ENCODE measurements around the gene OTOP2. TPM values are rescaled to one million over a fixed set of nuclear protein-coding genes. Genes with fewer than 3 reads are reported as not detected.

Gene OTOP2
- polyA plus RNA-seq, 3 donors: 0.05 TPM; not detected in 2

DNA sequence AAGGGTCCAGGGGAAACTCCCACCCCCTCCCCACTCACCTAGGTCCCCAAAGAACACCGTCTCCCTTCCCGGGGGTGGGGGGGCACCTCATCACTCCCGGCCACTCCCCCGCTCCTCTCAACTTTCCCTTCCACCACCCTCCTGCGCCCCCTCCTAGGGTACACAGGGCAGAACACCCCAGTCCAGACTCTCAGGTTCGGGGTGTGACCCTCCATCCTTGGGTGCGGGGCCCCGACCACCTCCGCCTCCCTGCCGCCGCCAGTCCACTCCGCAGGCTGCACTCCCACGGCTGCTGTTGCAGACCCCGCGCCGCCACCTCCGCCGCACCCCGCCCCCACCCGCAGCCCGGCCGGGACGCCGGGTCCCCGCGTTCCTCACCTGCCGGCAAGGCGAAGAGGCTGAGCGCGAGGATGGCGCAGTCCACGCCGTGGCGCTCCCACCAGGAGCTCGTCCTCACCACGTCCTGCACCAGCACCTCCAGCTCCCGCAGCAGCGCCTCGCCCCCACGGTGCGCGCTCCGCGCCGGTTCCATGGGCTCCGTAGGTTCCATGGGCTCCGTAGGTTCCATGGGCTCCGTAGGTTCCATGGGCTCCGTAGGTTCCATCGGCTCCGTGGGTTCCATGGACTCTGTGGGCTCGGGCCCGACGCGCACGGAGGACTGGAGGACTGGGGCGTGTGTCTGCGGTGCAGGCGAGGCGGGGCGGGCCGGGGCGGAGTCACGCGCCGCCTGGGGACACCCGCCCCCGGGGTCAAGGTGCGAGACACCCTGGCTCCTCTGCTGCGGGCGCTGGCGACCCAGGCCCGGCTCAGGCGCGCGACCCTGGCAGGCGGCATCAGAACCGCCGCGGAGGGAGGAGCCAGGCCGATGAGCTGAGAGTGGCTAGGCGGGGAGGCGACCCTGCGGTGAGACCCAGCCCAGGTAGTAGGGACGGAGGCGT lies 30.8 kb upstream of the OTOP2 start, which contains the start of gene FADS6:
FADS6 (minus strand) TSS at position 660 of the 938 bp plus-strand sequence; CDS start at position 622, 38 bp downstream.
- Histone ChIP-seq H4K20me1 (ENCODE audit: insufficient read depth, low read length) (no peaks in the 10 kb centered on the region), H3K36me3 (replicated peaks in 1 of 2; ENCODE audit: control insufficient read depth in 1 of 2, insufficient read depth in 2 of 2, low read length in 2 of 2) (no peaks in the 10 kb centered on the region), H3K27me3 (ENCODE audit: control insufficient read depth in 2 of 2, insufficient read depth in 2 of 2, low read length in 2 of 2) (peaks cover 26 to 53% of the 10 kb centered on the region in 2 donors), H3K27ac (ENCODE audit: low read depth in 1 of 2, low read length in 2 of 2) (no peak within 1 kb of the TSS), H3K9me3 (replicated peaks in 1 of 2; ENCODE audit: control insufficient read depth in 1 of 2, insufficient read depth in 1 of 2, low read length in 2 of 2) (peaks cover 0 to 18% of the 10 kb centered on the region in 2 donors), H3K9ac (ENCODE audit: insufficient read depth, low read length, poor library complexity, severe bottlenecking) (no peak within 1 kb of the TSS), H3K4me2 (replicated peaks; ENCODE audit: extremely low read depth, low read length, poor library complexity, severe bottlenecking) (peak within 1 kb of the TSS; percentile 49), H3K4me1 (ENCODE audit: control insufficient read depth in 1 of 2, insufficient read depth in 2 of 2, low read length in 2 of 2) (peaks cover 0 to 12% of the 10 kb centered on the region in 2 donors), H2AFZ (ENCODE audit: insufficient read depth, low read depth, low read length, poor library complexity, severe bottlenecking) (peak within 1 kb of the TSS; percentile 35), H3K4me3 (replicated peaks in 1 of 3; ENCODE audit: low read depth in 2 of 3, low read length in 3 of 3) (no peak within 1 kb of the TSS), H3K79me2 (ENCODE audit: insufficient read depth, low read length) (no peaks in the 10 kb centered on the region)
- intact Hi-C loops (cut with micrococcal nuclease): no loop called here
- H3K27me3 Mint-ChIP-seq (ENCODE audit: low read depth in 3 of 3): peaks cover 60 to 68% (median 66%) of the 10 kb centered on the region in 3 donors
- H3K4me3 Mint-ChIP-seq: peak within 1 kb of the TSS; percentile 34 to 86
- H3K4me1 Mint-ChIP-seq: peaks cover 5% of the 10 kb centered on the region
- TF ChIP-seq, protein P1, sequence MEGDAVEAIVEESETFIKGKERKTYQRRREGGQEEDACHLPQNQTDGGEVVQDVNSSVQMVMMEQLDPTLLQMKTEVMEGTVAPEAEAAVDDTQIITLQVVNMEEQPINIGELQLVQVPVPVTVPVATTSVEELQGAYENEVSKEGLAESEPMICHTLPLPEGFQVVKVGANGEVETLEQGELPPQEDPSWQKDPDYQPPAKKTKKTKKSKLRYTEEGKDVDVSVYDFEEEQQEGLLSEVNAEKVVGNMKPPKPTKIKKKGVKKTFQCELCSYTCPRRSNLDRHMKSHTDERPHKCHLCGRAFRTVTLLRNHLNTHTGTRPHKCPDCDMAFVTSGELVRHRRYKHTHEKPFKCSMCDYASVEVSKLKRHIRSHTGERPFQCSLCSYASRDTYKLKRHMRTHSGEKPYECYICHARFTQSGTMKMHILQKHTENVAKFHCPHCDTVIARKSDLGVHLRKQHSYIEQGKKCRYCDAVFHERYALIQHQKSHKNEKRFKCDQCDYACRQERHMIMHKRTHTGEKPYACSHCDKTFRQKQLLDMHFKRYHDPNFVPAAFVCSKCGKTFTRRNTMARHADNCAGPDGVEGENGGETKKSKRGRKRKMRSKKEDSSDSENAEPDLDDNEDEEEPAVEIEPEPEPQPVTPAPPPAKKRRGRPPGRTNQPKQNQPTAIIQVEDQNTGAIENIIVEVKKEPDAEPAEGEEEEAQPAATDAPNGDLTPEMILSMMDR (IDR thresholded peaks at IDR 0.05): no peak
- no peak for DNase-seq
- H3K36me3 Mint-ChIP-seq: peaks cover 0 to 3% of the 10 kb centered on the region in 2 donors
- H3K27ac Mint-ChIP-seq: peak within 1 kb of the TSS in 1 of 7 donors; percentile 35
- 5% methylated on average over 83 of the region's 86 CpGs for WGBS (ENCODE audit: insufficient coverage)
- H3K9me3 Mint-ChIP-seq: peaks cover 0 to 10% (median 5%) of the 10 kb centered on the region in 7 donors

DNA sequence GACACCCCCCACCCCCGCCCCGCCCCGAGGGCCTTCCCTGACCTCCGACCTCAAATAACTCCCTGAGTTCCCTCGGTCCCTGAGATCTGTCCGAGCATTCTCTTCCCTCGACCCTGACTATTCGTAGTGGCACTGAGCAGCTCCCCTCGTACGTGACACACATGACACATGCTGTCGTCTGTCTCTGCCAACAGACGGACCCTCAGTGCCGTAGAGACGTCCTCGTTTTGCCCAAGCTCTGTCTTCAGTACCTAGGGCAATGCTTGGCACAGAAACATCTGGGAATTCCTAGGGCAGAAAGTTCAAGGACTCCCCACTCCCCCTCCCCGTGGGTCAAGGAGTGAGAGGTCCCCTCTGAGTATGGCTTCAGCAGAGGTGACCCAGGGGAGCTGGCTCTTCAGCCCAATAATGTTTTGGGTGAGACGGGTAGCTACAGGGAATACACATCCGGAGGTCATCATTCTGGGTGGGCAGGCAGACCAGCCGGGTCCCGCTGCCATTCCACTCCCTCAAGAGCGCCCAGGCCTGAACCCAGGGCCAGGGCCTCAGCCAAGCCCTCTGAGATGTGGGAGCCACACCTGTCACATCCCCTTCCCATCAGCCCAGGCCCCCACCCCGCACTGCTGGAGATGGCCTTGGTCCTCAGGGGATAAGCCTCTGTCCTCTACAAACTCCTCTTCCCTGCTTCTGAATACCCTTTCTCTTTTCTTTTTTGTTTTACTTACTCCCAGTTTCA lies 30.0 kb upstream of the OTOP2 start:
- H3K36me3 ChIP-seq (replicated peaks in 1 of 2; ENCODE audit: control insufficient read depth in 1 of 2, insufficient read depth in 2 of 2, low read length in 2 of 2): no peaks in the 10 kb centered on the region
- H3K4me1 ChIP-seq (ENCODE audit: control insufficient read depth in 1 of 2, insufficient read depth in 2 of 2, low read length in 2 of 2): peaks cover 0 to 12% of the 10 kb centered on the region in 2 donors
- Mint-ChIP-seq H3K4me3 (peak overlapping the region in 1 of 2 donors; percentile 86), H3K36me3 (peaks cover 0 to 3% of the 10 kb centered on the region in 2 donors), H3K27me3 (ENCODE audit: low read depth in 3 of 3) (peaks cover 58 to 70% (median 61%) of the 10 kb centered on the region in 3 donors), H3K27ac (peak overlapping the region in 1 of 7 donors; percentile 35), H3K9me3 (peaks cover 0 to 10% (median 5%) of the 10 kb centered on the region in 7 donors), H3K4me1 (peaks cover 5% of the 10 kb centered on the region)
- WGBS (ENCODE audit: insufficient coverage): 37% methylated on average over 16 of the region's 22 CpGs
- H3K9me3 ChIP-seq (replicated peaks in 1 of 2; ENCODE audit: control insufficient read depth in 1 of 2, insufficient read depth in 1 of 2, low read length in 2 of 2): peaks cover 0 to 18% of the 10 kb centered on the region in 2 donors
- H3K27ac ChIP-seq (ENCODE audit: low read depth in 1 of 2, low read length in 2 of 2): no peak overlapping the region
- no peak overlapping the region for H3K4me2 ChIP-seq (replicated peaks; ENCODE audit: extremely low read depth, low read length, poor library complexity, severe bottlenecking)
- TF ChIP-seq, protein P1 (IDR thresholded peaks at IDR 0.05): no peak
- H3K79me2 ChIP-seq (ENCODE audit: insufficient read depth, low read length): no peaks in the 10 kb centered on the region
- peaks cover 26 to 53% of the 10 kb centered on the region in 2 donors for H3K27me3 ChIP-seq (ENCODE audit: control insufficient read depth in 2 of 2, insufficient read depth in 2 of 2, low read length in 2 of 2)
- intact Hi-C loops (cut with micrococcal nuclease): no loop called here
- DNase-seq: no peak
- H3K4me3 ChIP-seq (replicated peaks in 1 of 3; ENCODE audit: low read depth in 2 of 3, low read length in 3 of 3): no peak overlapping the region
- H4K20me1 ChIP-seq (ENCODE audit: insufficient read depth, low read length): no peaks in the 10 kb centered on the region
- H3K9ac ChIP-seq (ENCODE audit: insufficient read depth, low read length, poor library complexity, severe bottlenecking): no peak overlapping the region
- H2AFZ ChIP-seq (ENCODE audit: insufficient read depth, low read depth, low read length, poor library complexity, severe bottlenecking): no peak overlapping the region
